ENCODE results near the gene UGT1A1. TPM values are rescaled to one million over a fixed set of nuclear protein-coding genes. Genes with fewer than 3 reads are reported as not detected.
A peak's percentile ranks its signal among the peaks of the same experiment; 100 is the strongest.

Gene UGT1A1
- total RNA-seq, 2 donors from 2014 or later, result 1.2 to 1.9 TPM

- intact Hi-C loops (cut with DNase I), result no loop called here
- Histone ChIP-seq H3K27me3 (no peaks in the 10 kb centered on the region), H3K9me3 (no peaks in the 10 kb centered on the region), H3K36me3 (no peaks in the 10 kb centered on the region), H3K9ac (ENCODE audit: low read depth in 2 of 2, low read length in 2 of 2) (no peak overlapping the region), H3K4me3 (no peak overlapping the region), H3K4me1 (no peaks in the 10 kb centered on the region), H3K27ac (no peak overlapping the region)
- no peak for TF ChIP-seq CTCF (IDR thresholded peaks at IDR 0.05)
- DNase-seq, result peak; percentile 27
Observed at GRCh38 chr2:233764264-233764663, 4.2 kb downstream of the UGT1A1 start.

GRCh38 chr2:233764761-233765160, 4.7 kb downstream of the UGT1A1 start:
- Histone ChIP-seq H3K4me3 (no peak overlapping the region), H3K27ac (no peak overlapping the region), H3K4me1 (no peaks in the 10 kb centered on the region), H3K36me3 (no peaks in the 10 kb centered on the region), H3K27me3 (no peaks in the 10 kb centered on the region), H3K9ac (ENCODE audit: low read depth in 2 of 2, low read length in 2 of 2) (no peak overlapping the region), H3K9me3 (no peaks in the 10 kb centered on the region)
- intact Hi-C loops (cut with DNase I), result no loop called here
- TF ChIP-seq CTCF (IDR thresholded peaks at IDR 0.05), result no peak
- DNase-seq, result no peak

GRCh38 chr2:233766416-233766815, 6.3 kb downstream of the UGT1A1 start:
- intact Hi-C loops (cut with DNase I), result no loop called here
- Histone ChIP-seq H3K4me1 (no peaks in the 10 kb centered on the region), H3K27me3 (no peaks in the 10 kb centered on the region), H3K27ac (no peak overlapping the region), H3K9me3 (no peaks in the 10 kb centered on the region), H3K4me3 (no peak overlapping the region), H3K36me3 (no peaks in the 10 kb centered on the region), H3K9ac (ENCODE audit: low read depth in 2 of 2, low read length in 2 of 2) (no peak overlapping the region)
- no peak for TF ChIP-seq CTCF (IDR thresholded peaks at IDR 0.05)
- peak; percentile 31 for DNase-seq

- TF ChIP-seq CTCF (IDR thresholded peaks at IDR 0.05), result no peak
- DNase-seq, result no peak
- intact Hi-C loops (cut with DNase I), result no loop called here
- H3K4me1 ChIP-seq, result no peaks in the 10 kb centered on the region
- H3K4me3 ChIP-seq, result no peak overlapping the region
- no peaks in the 10 kb centered on the region for H3K36me3 ChIP-seq
- no peak overlapping the region for H3K27ac ChIP-seq
- H3K27me3 ChIP-seq, result no peaks in the 10 kb centered on the region
- no peaks in the 10 kb centered on the region for H3K9me3 ChIP-seq
- no peak overlapping the region for H3K9ac ChIP-seq (ENCODE audit: low read depth in 2 of 2, low read length in 2 of 2)
Observed at GRCh38 chr2:233768076-233768475, 8.0 kb downstream of the UGT1A1 start.

GRCh38 chr2:233769260-233769659, 9.2 kb downstream of the UGT1A1 start:
- Histone ChIP-seq H3K27ac (no peak overlapping the region), H3K4me3 (no peak overlapping the region), H3K9ac (ENCODE audit: low read depth in 2 of 2, low read length in 2 of 2) (no peak overlapping the region), H3K27me3 (no peaks in the 10 kb centered on the region), H3K4me1 (no peaks in the 10 kb centered on the region), H3K9me3 (no peaks in the 10 kb centered on the region), H3K36me3 (no peaks in the 10 kb centered on the region)
- TF ChIP-seq CTCF (IDR thresholded peaks at IDR 0.05), result no peak
- intact Hi-C loops (cut with DNase I), result no loop called here
- DNase-seq, result no peak

GRCh38 chr2:233772153-233772552, 12.1 kb downstream of the UGT1A1 start:
- Histone ChIP-seq H3K4me1 (no peaks in the 10 kb centered on the region), H3K36me3 (no peaks in the 10 kb centered on the region), H3K9ac (ENCODE audit: low read depth in 2 of 2, low read length in 2 of 2) (no peak overlapping the region), H3K9me3 (no peaks in the 10 kb centered on the region), H3K27ac (no peak overlapping the region), H3K4me3 (no peak overlapping the region), H3K27me3 (no peaks in the 10 kb centered on the region)
- intact Hi-C loops (cut with DNase I), result no loop called here
- no peak for TF ChIP-seq CTCF (IDR thresholded peaks at IDR 0.05)
- DNase-seq, result no peak

Data from colonic mucosa (tissue), 4 donors.